Left cardiac atrium (tissue), 4 donors: ENCODE results near the gene KCNT2. TPM values are rescaled to one million over a fixed set of nuclear protein-coding genes. Genes with fewer than 3 reads are reported as not detected.
A peak's percentile ranks its signal among the peaks of the same experiment; 100 is the strongest.
"Not testable (repeated sequence)": the region's sequence is repeated elsewhere in the genome, so short reads cannot be mapped to it uniquely, and the experiment has no call there.

Experiments
- ATAC-seq, 2 donors: fragments of 200-7000 bp; cut with Tn5 transposase; one replicate each; pipeline ENCODE4 v1.9.1; 2020; ENCODE audit warnings: mild to moderate bottlenecking in 2 of 2, moderate library complexity in 2 of 2
- DNase-seq: peaks from one replicate; pipeline ENCODE4 v3.0.0-alpha.2; 2020
- intact Hi-C, 2 donors: fragments of 100-400 bp; cut with DNase I; formaldehyde crosslinking; loops; one replicate each; pipeline versions ENCODE4 v1.14.1 to v1.15.1; 2022 to 2023
- total RNA-seq, 2 donors: library from RNA; stranded (reverse); fragmentation: NEBNext Ultra II Directional; extraction: Animal tissue kit (Norgen Biotek cat#: 25700); gene quantifications; one replicate each; pipeline ENCODE4 v1.2.1, GENCODE V29; 2021
- donor health status: DM: no; HTN: yes; CAD: no.
- donor health status: DM: no; HTN: yes; CAD: no; lungs with severe emphysema.
- donor health status: DM: yes; HTN: yes; CAD: no.
- donor health status: Dilated cardiomyopathy.

Gene KCNT2
- total RNA-seq, 2 donors from 2014 or later, result 3.8 to 7.3 TPM

GRCh38 chr1:196302981-196303380 is 305.3 kb downstream of the KCNT2 start:
- intact Hi-C loops, result no loop called here
- DNase-seq (no peak), ATAC-seq (no peak)

- ATAC-seq (no peak), DNase-seq (no peak)
- intact Hi-C loops, result no loop called here
These were observed 305.8 kb downstream of the KCNT2 start for GRCh38 chr1:196302420-196302819.

GRCh38 chr1:196295766-196296165 is 312.5 kb downstream of the KCNT2 start:
- DNase-seq (no peak), ATAC-seq (no peak)
- intact Hi-C loops, result no loop called here

- DNase-seq (no peak), ATAC-seq (no peak)
- intact Hi-C loops, result no loop called here
These were observed 329.4 kb downstream of the KCNT2 start for GRCh38 chr1:196278816-196279215.

GRCh38 chr1:196277860-196278259 is 330.4 kb downstream of the KCNT2 start:
- DNase-seq (no peak), ATAC-seq (no peak)
- intact Hi-C loops, result no loop called here

GRCh38 chr1:196271212-196271947 is 336.9 kb downstream of the KCNT2 start:
- no peak for ATAC-seq
- intact Hi-C loops, result no loop called here
- DNase-seq, result no peak

- intact Hi-C loops, ATAC-seq, DNase-seq: not testable (repeated sequence)
These were observed 345.2 kb downstream of the KCNT2 start for GRCh38 chr1:196263086-196263485.

- no peak for ATAC-seq
- DNase-seq, result no peak
- intact Hi-C loops, result no loop called here
These were observed 348.0 kb downstream of the KCNT2 start for GRCh38 chr1:196260270-196260669.

GRCh38 chr1:196259316-196259715 is 348.9 kb downstream of the KCNT2 start:
- ATAC-seq, result no peak
- DNase-seq, result no peak
- intact Hi-C loops, result no loop called here

- no peak for DNase-seq
- intact Hi-C loops, result no loop called here
- no peak for ATAC-seq
These were observed 352.5 kb downstream of the KCNT2 start for GRCh38 chr1:196255762-196256161.

- intact Hi-C loops, result no loop called here
- no peak for DNase-seq
- ATAC-seq, result no peak
These were observed 378.7 kb downstream of the KCNT2 start for GRCh38 chr1:196229546-196229945.

- intact Hi-C loops, result no loop called here
- no peak for DNase-seq
- ATAC-seq, result no peak
These were observed 393.4 kb downstream of the KCNT2 start for GRCh38 chr1:196214866-196215265.

GRCh38 chr1:196209983-196210382 is 398.3 kb downstream of the KCNT2 start:
- DNase-seq (no peak), ATAC-seq (peak in 1 of 2 donors; percentile 85)
- intact Hi-C loops, result no loop called here

GRCh38 chr1:196209265-196209664 is 399.0 kb downstream of the KCNT2 start:
- ATAC-seq, result peak in 1 of 2 donors; percentile 76

GRCh38 chr1:196207612-196208217 is 400.5 kb downstream of the KCNT2 start:
- no peak for ATAC-seq
- intact Hi-C loops, result no loop called here
- DNase-seq, result no peak

More at GRCh38 chr1:196209265-196209664, 399.0 kb downstream of the KCNT2 start:
- intact Hi-C loops, result no loop called here
- no peak for DNase-seq

GRCh38 chr1:196205882-196206281 is 402.4 kb downstream of the KCNT2 start:
- no peak for DNase-seq
- ATAC-seq, result no peak
- intact Hi-C loops, result no loop called here

GRCh38 chr1:196196486-196196885 is 411.8 kb downstream of the KCNT2 start:
- intact Hi-C loops, result no loop called here
- ATAC-seq (no peak), DNase-seq (no peak)

- intact Hi-C loops, result no loop called here
- ATAC-seq (no peak), DNase-seq (no peak)
These were observed 414.2 kb downstream of the KCNT2 start for GRCh38 chr1:196193896-196194559.

- ATAC-seq, result no peak
- intact Hi-C loops, result no loop called here
- no peak for DNase-seq
These were observed 424.3 kb downstream of the KCNT2 start for GRCh38 chr1:196183941-196184340.

GRCh38 chr1:196181594-196181878 is 426.7 kb downstream of the KCNT2 start:
- DNase-seq (no peak), ATAC-seq (peak in 1 of 2 donors; percentile 44)
- intact Hi-C loops, result no loop called here
